T-helper 1 cell (primary cell): ENCODE measurements around the gene TIMP2.
"Not testable (repeated sequence)": the region's sequence is repeated elsewhere in the genome, so short reads cannot be mapped to it uniquely, and the experiment has no call there.

ENCODE experiments used
- DNase-seq, 5 donors: peaks; one replicate each; pipeline ENCODE4 v3.0.0-alpha.2; 2012 to 2020

Gene TIMP2

GRCh38 chr17:78888941-78889518 is 36.2 kb downstream of the TIMP2 start:
- DNase-seq = no peak

- DNase-seq = no peak
Measured at GRCh38 chr17:78886954-78887353, 38.2 kb downstream of the TIMP2 start.

- no peak for DNase-seq
Measured at GRCh38 chr17:78885956-78886355, 39.2 kb downstream of the TIMP2 start.

- no peak for DNase-seq
Measured at GRCh38 chr17:78884876-78885667, 40.1 kb downstream of the TIMP2 start.

GRCh38 chr17:78884148-78884825 is 40.9 kb downstream of the TIMP2 start:
- DNase-seq = no peak

GRCh38 chr17:78883533-78884131 is 41.6 kb downstream of the TIMP2 start:
- DNase-seq = no peak

- DNase-seq = no peak
Measured at GRCh38 chr17:78883089-78883532, 42.1 kb downstream of the TIMP2 start.

- no peak for DNase-seq
Measured at GRCh38 chr17:78882540-78883088, 42.6 kb downstream of the TIMP2 start.

- DNase-seq = peak in 1 of 5 donors; percentile 71
Measured at GRCh38 chr17:78879635-78880186, 45.5 kb downstream of the TIMP2 start.

GRCh38 chr17:78878871-78879527 is 46.2 kb downstream of the TIMP2 start:
- DNase-seq = no peak

GRCh38 chr17:78878261-78878660 is 46.9 kb downstream of the TIMP2 start:
- DNase-seq = no peak

GRCh38 chr17:78876954-78877517 is 48.2 kb downstream of the TIMP2 start:
- DNase-seq = not testable (repeated sequence)

- DNase-seq = no peak
Measured at GRCh38 chr17:78876094-78876597, 49.0 kb downstream of the TIMP2 start.

- no peak for DNase-seq
Measured at GRCh38 chr17:78875363-78876093, 49.7 kb downstream of the TIMP2 start.

GRCh38 chr17:78873519-78874340 is 51.5 kb downstream of the TIMP2 start:
- no peak for DNase-seq

- no peak for DNase-seq
Measured at GRCh38 chr17:78872486-78872885, 52.7 kb downstream of the TIMP2 start.

- no peak for DNase-seq
Measured at GRCh38 chr17:78870621-78871020, 54.6 kb downstream of the TIMP2 start.

GRCh38 chr17:78868391-78868790 is 56.8 kb downstream of the TIMP2 start:
- no peak for DNase-seq

- DNase-seq = not testable (repeated sequence)
Measured at GRCh38 chr17:78867046-78867445, 58.1 kb downstream of the TIMP2 start.
